GM19328 (cell line): ENCODE measurements around the gene MARCHF2.
A peak's percentile ranks its signal among the peaks of the same experiment; 100 is the strongest.
"Not testable (repeated sequence)": the region's sequence is repeated elsewhere in the genome, so short reads cannot be mapped to it uniquely, and the experiment has no call there.

Experiments used
- ATAC-seq: cut with Tn5 transposase; IDR thresholded peaks from one replicate; pipeline ENCODE4 v1.9.1; 2021; ENCODE audit warnings: mild to moderate bottlenecking, moderate library complexity; ENCODE audit not compliant: unreplicated experiment

The MARCHF2 gene

GRCh38 chr19:8404391-8405151, 8.5 kb upstream of the MARCHF2 start:
- no peak for ATAC-seq

- not testable (repeated sequence) for ATAC-seq
Measured at GRCh38 chr19:8410718-8411117, 2.4 kb upstream of the MARCHF2 start.

- peak; percentile 1 for ATAC-seq
Measured at GRCh38 chr19:8413629-8413995, 507 bp downstream of the MARCHF2 start.

- ATAC-seq: no peak
Measured at GRCh38 chr19:8416796-8417195, 3.7 kb downstream of the MARCHF2 start.

- ATAC-seq: no peak
Measured at GRCh38 chr19:8421484-8422461, 8.7 kb downstream of the MARCHF2 start.

GRCh38 chr19:8423817-8424223, 10.7 kb downstream of the MARCHF2 start:
- no peak for ATAC-seq

GRCh38 chr19:8425331-8425730, 12.2 kb downstream of the MARCHF2 start:
- ATAC-seq: not testable (repeated sequence)

- no peak for ATAC-seq
Measured at GRCh38 chr19:8426283-8426682, 13.2 kb downstream of the MARCHF2 start.

- ATAC-seq: no peak
Measured at GRCh38 chr19:8429044-8429443, 15.9 kb downstream of the MARCHF2 start.

GRCh38 chr19:8429826-8430225, 16.7 kb downstream of the MARCHF2 start:
- ATAC-seq: no peak

GRCh38 chr19:8430650-8431049, 17.5 kb downstream of the MARCHF2 start:
- ATAC-seq: no peak

GRCh38 chr19:8438236-8438635, 25.1 kb downstream of the MARCHF2 start:
- ATAC-seq: no peak

GRCh38 chr19:8441725-8442544, 28.8 kb downstream of the MARCHF2 start:
- ATAC-seq: no peak

- ATAC-seq: not testable (repeated sequence)
Measured at GRCh38 chr19:8444140-8444676, 31.1 kb downstream of the MARCHF2 start.

GRCh38 chr19:8444677-8445487, 31.8 kb downstream of the MARCHF2 start, which contains the start of gene HNRNPM:
Gene HNRNPM, plus strand, starts transcription at chr19:8444975. Its CDS starts 24 bp downstream, at chr19:8444999.
- peak; percentile 89 for ATAC-seq

- ATAC-seq: no peak
Measured at GRCh38 chr19:8445488-8446001, 32.4 kb downstream of the MARCHF2 start.

GRCh38 chr19:8446061-8446709, 33.1 kb downstream of the MARCHF2 start:
- ATAC-seq: no peak

- no peak for ATAC-seq
Measured at GRCh38 chr19:8449830-8450229, 36.7 kb downstream of the MARCHF2 start.

GRCh38 chr19:8451377-8451776, 38.3 kb downstream of the MARCHF2 start:
- ATAC-seq: no peak
